ENCODE measurements around the gene SETD4. TPM values are rescaled to one million over a fixed set of nuclear protein-coding genes. Genes with fewer than 3 reads are reported as not detected.

Gene SETD4
- total and polyA plus RNA-seq, 2 donors (not counting 1 experiment from before 2014, with no cell fraction given) = 10.7 to 17.2 TPM

- Histone ChIP-seq H3K9me3 (ENCODE audit: control insufficient read depth, insufficient read depth, low read depth, low read length) (no peaks in the 10 kb centered on the region), H3K27ac (ENCODE audit: insufficient read depth, low read length) (no peak overlapping the region), H3K9ac (ENCODE audit: insufficient read depth, low read length) (no peak overlapping the region), H3K36me3 (ENCODE audit: control insufficient read depth, insufficient read depth, low read length) (no peaks in the 10 kb centered on the region), H3K27me3 (ENCODE audit: control insufficient read depth, insufficient read depth, low read length) (no peaks in the 10 kb centered on the region), H3K4me1 (ENCODE audit: control insufficient read depth, extremely low read depth, insufficient read depth, low read length) (no peaks in the 10 kb centered on the region), H2AFZ (ENCODE audit: low read length) (no peak overlapping the region), H3K4me2 (ENCODE audit: extremely low read depth, insufficient read depth, low read length) (no peak overlapping the region), H3K79me2 (ENCODE audit: control insufficient read depth, insufficient read depth, low read length) (no peaks in the 10 kb centered on the region), H3K4me3 (replicated peaks in 1 of 4; ENCODE audit: control extremely low read depth in 1 of 4, insufficient read depth in 1 of 4, low read depth in 3 of 4, low read length in 4 of 4) (no peak overlapping the region), H4K20me1 (ENCODE audit: control insufficient read depth, extremely low read depth, insufficient read depth, low read length) (no peaks in the 10 kb centered on the region)
- peak in 1 of 2 donors; percentile 33 for DNase-seq (ENCODE audit: low read depth in 2 of 2)
- TF ChIP-seq CTCF (conservative IDR thresholded peaks at IDR 0.05 in 1 of 2, IDR thresholded peaks at IDR 0.05 in 1 of 2; ENCODE audit: low read depth in 1 of 2, low read length in 2 of 2) (no peak), EZH2 (IDR thresholded peaks at IDR 0.05; ENCODE audit: low read length, missing control alignments) (no peak)
These were observed 64.7 kb downstream of the SETD4 start for GRCh38 chr21:35995522-35996088.

- Histone ChIP-seq H2AFZ (ENCODE audit: low read length) (no peak overlapping the region), H3K9ac (ENCODE audit: insufficient read depth, low read length) (no peak overlapping the region), H3K79me2 (ENCODE audit: control insufficient read depth, insufficient read depth, low read length) (no peaks in the 10 kb centered on the region), H3K4me3 (replicated peaks in 1 of 4; ENCODE audit: control extremely low read depth in 1 of 4, insufficient read depth in 1 of 4, low read depth in 3 of 4, low read length in 4 of 4) (no peak overlapping the region), H3K36me3 (ENCODE audit: control insufficient read depth, insufficient read depth, low read length) (no peaks in the 10 kb centered on the region), H3K27ac (ENCODE audit: insufficient read depth, low read length) (no peak overlapping the region), H3K9me3 (ENCODE audit: control insufficient read depth, insufficient read depth, low read depth, low read length) (no peaks in the 10 kb centered on the region), H3K4me2 (ENCODE audit: extremely low read depth, insufficient read depth, low read length) (no peak overlapping the region), H3K27me3 (ENCODE audit: control insufficient read depth, insufficient read depth, low read length) (no peaks in the 10 kb centered on the region), H4K20me1 (ENCODE audit: control insufficient read depth, extremely low read depth, insufficient read depth, low read length) (no peaks in the 10 kb centered on the region), H3K4me1 (ENCODE audit: control insufficient read depth, extremely low read depth, insufficient read depth, low read length) (no peaks in the 10 kb centered on the region)
- TF ChIP-seq CTCF (conservative IDR thresholded peaks at IDR 0.05 in 1 of 2, IDR thresholded peaks at IDR 0.05 in 1 of 2; ENCODE audit: low read depth in 1 of 2, low read length in 2 of 2) = no peak
- no peak for TF ChIP-seq EZH2 (IDR thresholded peaks at IDR 0.05; ENCODE audit: low read length, missing control alignments)
- DNase-seq (ENCODE audit: low read depth in 2 of 2) = no peak
These were observed 65.7 kb downstream of the SETD4 start for GRCh38 chr21:35994613-35995012.

- no peak for DNase-seq (ENCODE audit: low read depth in 2 of 2)
- Histone ChIP-seq H3K9me3 (ENCODE audit: control insufficient read depth, insufficient read depth, low read depth, low read length) (no peaks in the 10 kb centered on the region), H3K27ac (ENCODE audit: insufficient read depth, low read length) (no peak overlapping the region), H3K36me3 (ENCODE audit: control insufficient read depth, insufficient read depth, low read length) (no peaks in the 10 kb centered on the region), H3K79me2 (ENCODE audit: control insufficient read depth, insufficient read depth, low read length) (no peaks in the 10 kb centered on the region), H3K4me3 (replicated peaks in 1 of 4; ENCODE audit: control extremely low read depth in 1 of 4, insufficient read depth in 1 of 4, low read depth in 3 of 4, low read length in 4 of 4) (no peak overlapping the region), H3K9ac (ENCODE audit: insufficient read depth, low read length) (no peak overlapping the region), H3K4me2 (ENCODE audit: extremely low read depth, insufficient read depth, low read length) (no peak overlapping the region), H2AFZ (ENCODE audit: low read length) (no peak overlapping the region), H4K20me1 (ENCODE audit: control insufficient read depth, extremely low read depth, insufficient read depth, low read length) (no peaks in the 10 kb centered on the region), H3K27me3 (ENCODE audit: control insufficient read depth, insufficient read depth, low read length) (no peaks in the 10 kb centered on the region), H3K4me1 (ENCODE audit: control insufficient read depth, extremely low read depth, insufficient read depth, low read length) (no peaks in the 10 kb centered on the region)
- TF ChIP-seq CTCF (conservative IDR thresholded peaks at IDR 0.05 in 1 of 2, IDR thresholded peaks at IDR 0.05 in 1 of 2; ENCODE audit: low read depth in 1 of 2, low read length in 2 of 2) = no peak
- TF ChIP-seq EZH2 (IDR thresholded peaks at IDR 0.05; ENCODE audit: low read length, missing control alignments) = no peak
These were observed 66.3 kb downstream of the SETD4 start for GRCh38 chr21:35993875-35994490.
